Breast epithelium (tissue), 3 donors: Measurements from ENCODE around the gene WFDC8.

Experiments used
- CTCF ChIP-seq, 3 donors: fragments of 450-650 bp; IDR thresholded peaks; one replicate each; pipeline ENCODE4 v1.5.1; 2016 to 2017; ENCODE audit warnings: antibody characterized with exemption in 3 of 3, mild to moderate bottlenecking in 3 of 3, moderate library complexity in 3 of 3
- POLR2A ChIP-seq: fragments of 450-650 bp; IDR thresholded peaks from one replicate; pipeline ENCODE4 v1.6.1; 2016; ENCODE audit warnings: antibody characterized with exemption, mild to moderate bottlenecking, moderate library complexity

GRCh38 chr20:45626540-45626939 lies 47.5 kb upstream of the WFDC8 start:
- no peak for TF ChIP-seq POLR2A
- no peak for TF ChIP-seq CTCF (IDR thresholded peaks at IDR 0.05)
